CD4-positive, alpha-beta T cell (primary cell): ENCODE data around the gene ADPGK. TPM values are rescaled to one million over a fixed set of nuclear protein-coding genes. Genes with fewer than 3 reads are reported as not detected.

ENCODE experiments used
- ATAC-seq: fragments of 200-7000 bp; cut with Tn5 transposase; one replicate; pipeline ENCODE4 v1.10.0; 2022; ENCODE audit warnings: mild to moderate bottlenecking; ENCODE audit not compliant: poor library complexity
- CTCF ChIA-PET: fragments of 350-600 bp; sonication (Branson Sonifier 250); formaldehyde crosslinking; loops from one replicate; lab custom pipeline; 2021; ENCODE audit warnings: antibody characterized with exemption, inconsistent platforms; lab: Charles Lee
- POLR2A ChIA-PET: fragments of 350-600 bp; sonication (Branson Sonifier 250); formaldehyde crosslinking; loops from one replicate; lab custom pipeline; 2021; ENCODE audit warnings: antibody characterized with exemption, inconsistent platforms; lab: Charles Lee
- DNase-seq, 14 experiments: peaks; one replicate each; pipeline ENCODE4 v3.0.0-alpha.2; 2013 to 2020; ENCODE audit warnings: mixed read lengths in 2 of 14
- H3K27ac ChIP-seq, 2 donors: one replicate each; pipeline versions ENCODE4 v1.5.1 to v1.7.0; 2013; ENCODE audit warnings: low read length in 2 of 2, low read depth in 1 of 2, mild to moderate bottlenecking in 1 of 2
- H3K27me3 ChIP-seq, 2 experiments: 1 replicate in 1 of 2; 2 replicates in 1 of 2; pipeline versions ENCODE4 v1.6.1 to v1.7.0; 2013; ENCODE audit warnings: low read length in 2 of 2, control low read depth in 1 of 2, mild to moderate bottlenecking in 1 of 2, moderate library complexity in 1 of 2; ENCODE audit not compliant: insufficient read depth in 2 of 2, control insufficient read depth in 1 of 2
- H3K36me3 ChIP-seq: one replicate; pipeline ENCODE4 v1.6.1; 2013; ENCODE audit warnings: low read length, control low read depth; ENCODE audit not compliant: insufficient read depth
- H3K4me1 ChIP-seq: one replicate; pipeline ENCODE4 v1.6.1; 2013; ENCODE audit warnings: low read length, control low read depth; ENCODE audit not compliant: insufficient read depth
- H3K4me3 ChIP-seq: one replicate; pipeline ENCODE4 v1.5.1; 2013; ENCODE audit warnings: mild to moderate bottlenecking, low read length, moderate library complexity
- H3K9me3 ChIP-seq, 2 experiments: 1 replicate in 1 of 2; 2 replicates in 1 of 2; pipeline versions ENCODE4 v1.6.1 to v1.7.0; 2013; ENCODE audit warnings: low read length in 2 of 2, mild to moderate bottlenecking in 2 of 2, control low read depth in 1 of 2, moderate library complexity in 1 of 2; ENCODE audit not compliant: control insufficient read depth in 1 of 2, insufficient read depth in 1 of 2
- H3K27ac Mint-ChIP-seq: one replicate; pipeline ENCODE4 v1.8.0; 2020; ENCODE audit warnings: mixed read lengths
- H3K27me3 Mint-ChIP-seq: one replicate; pipeline ENCODE4 v1.8.0; 2021; ENCODE audit warnings: mixed read lengths
- H3K36me3 Mint-ChIP-seq: one replicate; pipeline ENCODE4 v1.8.0; 2021; ENCODE audit warnings: low read depth, mixed read lengths
- H3K4me1 Mint-ChIP-seq: one replicate; pipeline ENCODE4 v1.8.0; 2021; ENCODE audit warnings: low read depth, mixed read lengths
- H3K4me3 Mint-ChIP-seq: one replicate; pipeline ENCODE4 v1.8.0; 2020; ENCODE audit warnings: mild to moderate bottlenecking, mixed read lengths
- H3K9me3 Mint-ChIP-seq: one replicate; pipeline ENCODE4 v1.8.0; 2020; ENCODE audit warnings: mixed read lengths
- intact Hi-C, 2 experiments: fragments of 100-400 bp; cut with DNase I in 1 of 2; cut with micrococcal nuclease in 1 of 2; formaldehyde crosslinking; loops; one replicate each; pipeline versions ENCODE4 v1.15.1 to v1.9.0; 2023 to 2025; cut with DNase I, micrococcal nuclease
- total RNA-seq, 174 experiments: library from RNA in 2 of 174; stranded (reverse) in 2 of 174; gene quantifications; one replicate each; pipeline ENCODE4 v1.2.3 and lab custom pipeline; 2021 to 2026
- TF ChIP-seq, protein P1 (sequence below): fragments of 200-600 bp; IDR thresholded peaks from one replicate; pipeline ENCODE4 v1.8.0; 2022; ENCODE audit warnings: antibody characterized with exemption, mild to moderate bottlenecking

Gene ADPGK
- total RNA-seq, 2 experiments from 2014 or later = 88.8 to 92.5 TPM

DNA sequence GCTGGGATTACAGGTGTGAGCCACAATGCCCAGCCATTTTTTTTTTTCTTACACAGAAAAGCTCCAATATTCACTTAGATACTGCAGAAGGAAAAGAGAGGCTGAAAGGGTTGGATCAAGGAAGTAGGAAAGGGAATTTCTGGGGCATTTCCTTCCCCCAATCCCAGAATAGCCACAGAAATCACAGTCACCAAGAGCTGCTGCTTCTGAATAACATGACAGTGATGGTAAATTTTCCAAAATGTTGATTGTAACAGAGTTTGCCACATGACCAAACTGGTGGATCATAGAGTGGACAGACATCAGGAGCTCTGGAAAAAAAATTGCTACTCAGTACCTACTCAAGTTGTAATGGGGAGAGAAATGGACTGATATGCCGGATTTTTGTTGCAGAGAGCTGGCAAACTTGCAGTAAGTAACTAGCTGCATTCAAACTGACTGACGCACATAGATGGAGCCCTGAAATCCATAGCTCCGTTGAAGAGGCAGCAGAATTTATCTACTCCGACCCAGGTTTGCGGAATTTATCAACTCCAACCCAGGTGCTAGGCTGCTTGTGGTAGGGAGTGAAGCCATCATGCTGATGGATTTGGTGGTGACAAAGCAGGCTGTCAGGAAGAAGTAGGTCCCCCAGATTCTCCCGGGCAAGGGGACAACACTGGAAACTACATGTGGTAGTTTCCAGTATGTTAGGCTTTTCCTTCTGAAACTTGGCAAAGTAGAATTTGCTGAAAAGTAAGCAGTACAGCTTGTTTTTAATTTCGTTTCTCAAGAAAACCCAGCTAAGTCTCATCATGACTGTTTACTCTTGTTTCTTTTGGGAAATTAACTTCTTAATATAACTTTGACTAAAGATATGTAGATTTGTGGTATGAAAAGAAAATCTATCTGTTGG, 10.5 kb upstream of the ADPGK start:
- no peak overlapping the region for H3K27ac Mint-ChIP-seq
- DNase-seq (no peak), ATAC-seq (no peak)
- Histone ChIP-seq H3K36me3 (no peaks in the 10 kb centered on the region), H3K27me3 (peaks cover 0 to 4% of the 10 kb centered on the region in 2 experiments), H3K4me1 (peaks cover 11% of the 10 kb centered on the region), H3K9me3 (no peaks in the 10 kb centered on the region), H3K27ac (no peak overlapping the region), H3K4me3 (no peak overlapping the region)
- ChIA-PET POLR2A (no interaction called here), CTCF (interaction anchor here (0.7 kb wide), 1 partner anchor 44 kb away, joined by 3 read pairs; no protein-coding TSS in a partner anchor)
- H3K36me3 Mint-ChIP-seq = no peaks in the 10 kb centered on the region
- H3K4me3 Mint-ChIP-seq = no peak overlapping the region
- H3K9me3 Mint-ChIP-seq = no peaks in the 10 kb centered on the region
- H3K27me3 Mint-ChIP-seq = peaks cover 28% of the 10 kb centered on the region
- intact Hi-C loops = no loop called here
- peaks cover 10% of the 10 kb centered on the region for H3K4me1 Mint-ChIP-seq
- TF ChIP-seq, protein P1, sequence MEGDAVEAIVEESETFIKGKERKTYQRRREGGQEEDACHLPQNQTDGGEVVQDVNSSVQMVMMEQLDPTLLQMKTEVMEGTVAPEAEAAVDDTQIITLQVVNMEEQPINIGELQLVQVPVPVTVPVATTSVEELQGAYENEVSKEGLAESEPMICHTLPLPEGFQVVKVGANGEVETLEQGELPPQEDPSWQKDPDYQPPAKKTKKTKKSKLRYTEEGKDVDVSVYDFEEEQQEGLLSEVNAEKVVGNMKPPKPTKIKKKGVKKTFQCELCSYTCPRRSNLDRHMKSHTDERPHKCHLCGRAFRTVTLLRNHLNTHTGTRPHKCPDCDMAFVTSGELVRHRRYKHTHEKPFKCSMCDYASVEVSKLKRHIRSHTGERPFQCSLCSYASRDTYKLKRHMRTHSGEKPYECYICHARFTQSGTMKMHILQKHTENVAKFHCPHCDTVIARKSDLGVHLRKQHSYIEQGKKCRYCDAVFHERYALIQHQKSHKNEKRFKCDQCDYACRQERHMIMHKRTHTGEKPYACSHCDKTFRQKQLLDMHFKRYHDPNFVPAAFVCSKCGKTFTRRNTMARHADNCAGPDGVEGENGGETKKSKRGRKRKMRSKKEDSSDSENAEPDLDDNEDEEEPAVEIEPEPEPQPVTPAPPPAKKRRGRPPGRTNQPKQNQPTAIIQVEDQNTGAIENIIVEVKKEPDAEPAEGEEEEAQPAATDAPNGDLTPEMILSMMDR = no peak

DNA sequence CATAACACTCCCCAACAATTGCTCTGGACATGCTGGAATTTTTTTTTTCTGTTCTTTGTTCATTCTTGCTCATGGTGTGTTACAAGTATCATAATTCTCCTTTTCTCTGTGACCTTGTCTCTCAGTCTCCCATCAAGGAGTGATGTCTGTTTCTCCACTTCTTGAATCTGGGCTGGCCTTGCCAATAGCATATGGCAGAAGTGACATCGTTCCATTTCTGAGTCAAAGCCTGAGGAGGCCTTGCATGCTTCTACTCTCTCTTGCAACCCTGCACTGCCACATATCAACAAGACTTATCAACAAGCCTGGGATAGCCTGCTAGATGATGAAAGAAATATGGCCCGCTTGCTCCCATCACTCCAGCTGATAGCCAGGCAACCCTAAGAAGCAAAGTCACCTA, 8.9 kb upstream of the ADPGK start:
- no peak for DNase-seq
- intact Hi-C loops = no loop called here
- no peaks in the 10 kb centered on the region for H3K9me3 Mint-ChIP-seq
- Histone ChIP-seq H3K9me3 (no peaks in the 10 kb centered on the region), H3K27ac (no peak overlapping the region), H3K36me3 (no peaks in the 10 kb centered on the region), H3K4me1 (peaks cover 11% of the 10 kb centered on the region), H3K27me3 (peaks cover 0 to 4% of the 10 kb centered on the region in 2 experiments), H3K4me3 (no peak overlapping the region)
- peaks cover 10% of the 10 kb centered on the region for H3K4me1 Mint-ChIP-seq
- H3K36me3 Mint-ChIP-seq = no peaks in the 10 kb centered on the region
- no peak overlapping the region for H3K4me3 Mint-ChIP-seq
- ATAC-seq = no peak
- TF ChIP-seq, protein P1 = no peak
- peaks cover 19% of the 10 kb centered on the region for H3K27me3 Mint-ChIP-seq
- H3K27ac Mint-ChIP-seq = no peak overlapping the region
- POLR2A ChIA-PET = no interaction called here
- CTCF ChIA-PET = interaction anchor here (0.7 kb wide), 1 partner anchor 248 kb away, joined by 3 read pairs; no protein-coding TSS in a partner anchor

GRCh38 chr15:72790302-72790910, 6.8 kb upstream of the ADPGK start:
- no peak overlapping the region for H3K4me3 ChIP-seq
- intact Hi-C loops = no loop called here
- peaks cover 16% of the 10 kb centered on the region for H3K4me1 ChIP-seq
- Mint-ChIP-seq H3K4me1 (peaks cover 2% of the 10 kb centered on the region), H3K9me3 (no peaks in the 10 kb centered on the region), H3K27me3 (peaks cover 2% of the 10 kb centered on the region), H3K4me3 (no peak overlapping the region), H3K36me3 (no peaks in the 10 kb centered on the region), H3K27ac (no peak overlapping the region)
- DNase-seq = no peak
- ATAC-seq = no peak
- H3K36me3 ChIP-seq = no peaks in the 10 kb centered on the region
- TF ChIP-seq, protein P1 = no peak
- CTCF ChIA-PET = no interaction called here
- no peaks in the 10 kb centered on the region for H3K9me3 ChIP-seq
- no peaks in the 10 kb centered on the region for H3K27me3 ChIP-seq
- H3K27ac ChIP-seq = no peak overlapping the region
- POLR2A ChIA-PET = no interaction called here
